Suprapubic skin (tissue), 4 donors: ENCODE data around the gene HBZ. TPM values are rescaled to one million over a fixed set of nuclear protein-coding genes. Genes with fewer than 3 reads are reported as not detected.

Source experiments
- DNase-seq, 2 donors: peaks; one replicate each; pipeline ENCODE4 v3.0.0-alpha.2; 2019; ENCODE audit warnings: low spot score in 2 of 2
- H3K27ac ChIP-seq: fragments of 200-600 bp; sonication (generic); one replicate; pipeline ENCODE4 v1.5.1; 2019
- H3K27me3 ChIP-seq: fragments of 200-600 bp; sonication (generic); one replicate; pipeline ENCODE4 v1.5.1; 2019
- H3K36me3 ChIP-seq: fragments of 200-600 bp; sonication (generic); one replicate; pipeline ENCODE4 v1.5.1; 2019
- H3K4me1 ChIP-seq: fragments of 200-600 bp; sonication (generic); one replicate; pipeline ENCODE4 v1.5.1; 2019
- H3K4me3 ChIP-seq: fragments of 200-600 bp; sonication (generic); one replicate; pipeline ENCODE4 v1.5.1; 2019; ENCODE audit warnings: mild to moderate bottlenecking
- H3K9me3 ChIP-seq: fragments of 200-600 bp; sonication (generic); one replicate; pipeline ENCODE4 v1.5.1; 2019
- CTCF ChIP-seq, 2 donors: fragments of 200-600 bp in 1 of 2; fragments of 450-650 bp in 1 of 2; sonication (generic) in 1 of 2; IDR thresholded peaks; one replicate each; pipeline ENCODE4 v1.5.1; 2016 to 2019; ENCODE audit warnings: antibody characterized with exemption in 2 of 2, mild to moderate bottlenecking in 1 of 2, moderate library complexity in 1 of 2
- EP300 ChIP-seq: sonication (generic); formaldehyde crosslinking; IDR thresholded peaks from one replicate; pipeline ENCODE4 v1.6.1; 2017; ENCODE audit warnings: antibody characterized with exemption
- POLR2A ChIP-seq, 2 donors: fragments of 450-650 bp; IDR thresholded peaks; one replicate each; pipeline ENCODE4 v1.6.1; 2017; ENCODE audit warnings: antibody characterized with exemption in 2 of 2, mild to moderate bottlenecking in 2 of 2, moderate library complexity in 2 of 2
- POLR2AphosphoS5 ChIP-seq, 3 donors: sonication (generic); formaldehyde crosslinking; IDR thresholded peaks; one replicate each; pipeline ENCODE4 v1.6.1; 2017; ENCODE audit warnings: antibody characterized with exemption in 3 of 3
- WGBS: methylation state at CpG from one replicate; pipeline ENCODE4 v1.1.5; 2018; 5-methylcytosine and 5-hydroxymethylcytosine counted together
- total RNA-seq, 4 donors: library from RNA; depleted of rRNA; stranded (reverse); fragments of >200 nt; gene quantifications; one replicate each; pipeline ENCODE4 v1.1.0, GENCODE V29; 2016

Gene HBZ
- total RNA-seq, 4 donors from 2014 or later, result not detected

GRCh38 chr16:140175-140857 is 12.1 kb upstream of the HBZ start:
- 62% methylated on average over 10 of the region's 10 CpGs for WGBS
- H3K27me3 ChIP-seq, result peaks cover 5% of the 10 kb centered on the region
- H3K36me3 ChIP-seq, result no peaks in the 10 kb centered on the region
- TF ChIP-seq POLR2AphosphoS5 (IDR thresholded peaks at IDR 0.05) (no peak), POLR2A (IDR thresholded peaks at IDR 0.05) (no peak), CTCF (IDR thresholded peaks at IDR 0.05) (no peak), EP300 (no peak)
- H3K27ac ChIP-seq, result no peak overlapping the region
- no peaks in the 10 kb centered on the region for H3K9me3 ChIP-seq
- no peak for DNase-seq
- H3K4me1 ChIP-seq, result peaks cover 12% of the 10 kb centered on the region
- no peak overlapping the region for H3K4me3 ChIP-seq

DNA sequence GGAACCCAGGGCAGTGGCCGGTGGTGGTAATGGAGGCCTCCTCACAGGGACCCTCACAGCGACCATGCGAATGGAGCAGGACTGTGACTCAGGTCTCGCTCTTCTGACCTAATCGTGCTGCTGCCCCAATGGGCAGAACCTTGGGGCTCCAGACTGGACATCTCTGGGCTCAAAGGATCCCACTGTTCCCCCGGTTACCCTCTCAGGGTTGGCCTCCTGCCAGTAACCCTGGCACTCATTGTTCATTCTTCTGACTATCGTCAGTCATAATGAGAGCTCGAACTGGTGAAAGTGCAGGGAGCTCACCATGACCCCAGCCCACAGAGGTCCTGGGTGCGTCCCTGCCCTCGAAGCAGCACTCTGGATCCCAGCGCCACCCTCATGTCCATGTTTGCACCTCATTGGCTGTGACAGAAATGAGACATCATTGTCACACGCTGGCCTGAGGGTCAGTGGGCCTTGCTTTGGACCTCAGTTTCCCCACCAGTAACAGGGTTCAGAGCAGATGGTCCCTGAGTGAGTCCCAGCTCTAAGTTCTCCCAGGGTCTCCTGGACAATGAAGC is 10.0 kb upstream of the HBZ start:
- no peak for DNase-seq
- no peaks in the 10 kb centered on the region for H3K9me3 ChIP-seq
- H3K27me3 ChIP-seq, result peaks cover 5% of the 10 kb centered on the region
- H3K36me3 ChIP-seq, result no peaks in the 10 kb centered on the region
- no peak for TF ChIP-seq CTCF (IDR thresholded peaks at IDR 0.05)
- no peak for TF ChIP-seq EP300
- TF ChIP-seq POLR2A (IDR thresholded peaks at IDR 0.05), result no peak
- TF ChIP-seq POLR2AphosphoS5 (IDR thresholded peaks at IDR 0.05), result no peak
- H3K4me1 ChIP-seq, result peaks cover 8% of the 10 kb centered on the region
- H3K27ac ChIP-seq, result no peak overlapping the region
- no peak overlapping the region for H3K4me3 ChIP-seq
- 74% methylated on average over 4 of the region's 12 CpGs for WGBS

GRCh38 chr16:143047-143446 is 9.4 kb upstream of the HBZ start:
- peaks cover 5% of the 10 kb centered on the region for H3K27me3 ChIP-seq
- DNase-seq, result no peak
- no peak overlapping the region for H3K27ac ChIP-seq
- H3K36me3 ChIP-seq, result no peaks in the 10 kb centered on the region
- 66% methylated on average over 5 of the region's 6 CpGs for WGBS
- H3K4me3 ChIP-seq, result no peak overlapping the region
- no peaks in the 10 kb centered on the region for H3K9me3 ChIP-seq
- TF ChIP-seq POLR2A (IDR thresholded peaks at IDR 0.05), result no peak
- TF ChIP-seq POLR2AphosphoS5 (IDR thresholded peaks at IDR 0.05), result no peak
- peaks cover 5% of the 10 kb centered on the region for H3K4me1 ChIP-seq

- peaks cover 5% of the 10 kb centered on the region for H3K4me1 ChIP-seq
- no peaks in the 10 kb centered on the region for H3K9me3 ChIP-seq
- no peaks in the 10 kb centered on the region for H3K36me3 ChIP-seq
- H3K27ac ChIP-seq, result no peak overlapping the region
- no peak for DNase-seq
- peaks cover 5% of the 10 kb centered on the region for H3K27me3 ChIP-seq
- no peak overlapping the region for H3K4me3 ChIP-seq
- TF ChIP-seq POLR2A (IDR thresholded peaks at IDR 0.05) (no peak), POLR2AphosphoS5 (IDR thresholded peaks at IDR 0.05) (no peak), CTCF (IDR thresholded peaks at IDR 0.05) (no peak), EP300 (no peak)
- WGBS, result 77% methylated on average over 5 of the region's 6 CpGs
These were observed 9.0 kb upstream of the HBZ start for GRCh38 chr16:143456-143855.

DNA sequence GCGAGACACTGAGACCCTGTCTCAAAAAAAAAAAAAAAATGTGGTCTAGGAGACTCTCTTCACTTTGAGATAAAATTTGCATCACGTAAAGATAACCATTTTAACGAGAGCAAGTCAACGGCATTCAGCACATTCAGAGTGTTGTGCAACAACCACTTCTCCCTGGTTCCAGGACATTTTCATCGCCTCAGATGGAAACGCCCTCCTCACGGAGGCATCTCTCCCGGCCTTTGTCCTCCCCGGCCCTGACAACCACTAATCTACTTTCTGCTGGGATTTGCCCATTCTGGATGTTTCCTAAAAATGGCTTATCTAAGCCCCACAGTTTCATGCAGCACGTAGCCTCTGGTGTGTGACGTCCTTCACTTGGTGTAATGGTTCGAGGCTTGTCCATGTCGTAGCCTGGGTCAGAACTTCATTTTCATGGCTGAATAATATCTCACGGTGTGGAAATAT is 7.6 kb upstream of the HBZ start:
- TF ChIP-seq POLR2AphosphoS5 (IDR thresholded peaks at IDR 0.05), result no peak
- no peak for TF ChIP-seq EP300
- TF ChIP-seq POLR2A (IDR thresholded peaks at IDR 0.05), result no peak
- TF ChIP-seq CTCF (IDR thresholded peaks at IDR 0.05), result no peak
- DNase-seq, result no peak
- WGBS, result 82% methylated on average over 14 of the region's 14 CpGs
- H3K27me3 ChIP-seq, result peaks cover 5% of the 10 kb centered on the region
- no peaks in the 10 kb centered on the region for H3K9me3 ChIP-seq
- no peaks in the 10 kb centered on the region for H3K4me1 ChIP-seq
- no peak overlapping the region for H3K27ac ChIP-seq
- H3K36me3 ChIP-seq, result no peaks in the 10 kb centered on the region
- H3K4me3 ChIP-seq, result no peak overlapping the region
